GM19035 (cell line): ENCODE measurements around the gene FUNDC1.

Experiments used
- ATAC-seq: cut with Tn5 transposase; IDR thresholded peaks from one replicate; pipeline ENCODE4 v1.9.1; 2021; ENCODE audit not compliant: unreplicated experiment

The FUNDC1 gene

GRCh38 chrX:44482575-44482974, 60.1 kb downstream of the FUNDC1 start:
- no peak for ATAC-seq

GRCh38 chrX:44480591-44480990, 62.1 kb downstream of the FUNDC1 start:
- ATAC-seq = no peak

- ATAC-seq = no peak
These were observed 68.2 kb downstream of the FUNDC1 start for GRCh38 chrX:44474410-44474809.
